H9 (cell line): ENCODE data around the gene PHF21A. TPM values are rescaled to one million over a fixed set of nuclear protein-coding genes. Genes with fewer than 3 reads are reported as not detected.

Experiments
- DNase-seq: peaks from one replicate; pipeline ENCODE4 v3.0.0-alpha.2; 2017
- H2AFZ ChIP-seq: one replicate; pipeline ENCODE4 v1.6.1; 2013; ENCODE audit warnings: mild to moderate bottlenecking, low read length, control low read depth, moderate library complexity
- H2AK5ac ChIP-seq: 2 replicates; pipeline ENCODE4 v1.6.1; 2013; ENCODE audit warnings: low read length, control low read depth, mixed read lengths; ENCODE audit not compliant: insufficient read length
- H2BK120ac ChIP-seq: one replicate; pipeline ENCODE4 v1.6.1; 2013; ENCODE audit warnings: low read depth, mild to moderate bottlenecking, low read length, control low read depth, inconsistent platforms; ENCODE audit not compliant: poor library complexity, severe bottlenecking
- H2BK12ac ChIP-seq: 2 replicates; pipeline ENCODE4 v1.6.1; 2013; ENCODE audit warnings: low read length, control low read depth, mixed read lengths, low read depth; ENCODE audit not compliant: insufficient read length
- H2BK15ac ChIP-seq: 2 replicates; pipeline ENCODE4 v1.6.1; 2013; ENCODE audit warnings: low read depth, low read length, control low read depth
- H2BK20ac ChIP-seq: one replicate; pipeline ENCODE4 v1.6.1; 2013; ENCODE audit warnings: low read depth, mild to moderate bottlenecking, low read length, control low read depth, inconsistent platforms; ENCODE audit not compliant: poor library complexity, severe bottlenecking
- H2BK5ac ChIP-seq: 2 replicates; pipeline ENCODE4 v1.6.1; 2013; ENCODE audit warnings: low read length, control low read depth, mixed read lengths; ENCODE audit not compliant: insufficient read length
- H3K14ac ChIP-seq: 2 replicates; pipeline ENCODE4 v1.6.1; 2013; ENCODE audit warnings: low read length, control low read depth; ENCODE audit not compliant: insufficient read depth
- H3K18ac ChIP-seq: 2 replicates; pipeline ENCODE4 v1.6.1; 2013; ENCODE audit warnings: low read depth, mild to moderate bottlenecking, mixed read lengths, low read length, control low read depth; ENCODE audit not compliant: insufficient read length
- H3K23ac ChIP-seq: 2 replicates; pipeline ENCODE4 v1.6.1; 2013; ENCODE audit warnings: low read length, control low read depth, mixed read lengths, low read depth; ENCODE audit not compliant: insufficient read length
- H3K23me2 ChIP-seq: 2 replicates; pipeline ENCODE4 v1.6.1; 2013; ENCODE audit warnings: low read depth, mild to moderate bottlenecking, mixed read lengths, low read length, control low read depth; ENCODE audit not compliant: insufficient read length, poor library complexity, severe bottlenecking
- H3K27ac ChIP-seq: 2 replicates; pipeline ENCODE4 v1.5.1; 2013; ENCODE audit warnings: low read length, control low read depth, mixed read lengths, low read depth; ENCODE audit not compliant: insufficient read length
- H3K27me3 ChIP-seq: 2 replicates; pipeline ENCODE4 v1.6.1; 2013; ENCODE audit warnings: low read length, control low read depth, inconsistent platforms; ENCODE audit not compliant: insufficient read depth
- H3K4ac ChIP-seq: 2 replicates; pipeline ENCODE4 v1.6.1; 2013; ENCODE audit warnings: low read depth, mild to moderate bottlenecking, control low read depth, inconsistent platforms, low read length, moderate library complexity
- H3K4me1 ChIP-seq: 2 replicates; pipeline ENCODE4 v1.6.1; 2013; ENCODE audit warnings: low read length, control low read depth, inconsistent platforms; ENCODE audit not compliant: insufficient read depth
- H3K4me2 ChIP-seq: 2 replicates; pipeline ENCODE4 v1.6.1; 2013; ENCODE audit warnings: low read length, control low read depth, mixed read lengths; ENCODE audit not compliant: insufficient read length, insufficient read depth
- H3K56ac ChIP-seq: 2 replicates; pipeline ENCODE4 v1.6.1; 2013; ENCODE audit warnings: low read depth, mild to moderate bottlenecking, mixed read lengths, low read length, control low read depth; ENCODE audit not compliant: insufficient read length
- H3K79me1 ChIP-seq: 2 replicates; pipeline ENCODE4 v1.6.1; 2013; ENCODE audit warnings: low read depth, mild to moderate bottlenecking, moderate library complexity, low read length, control low read depth, inconsistent platforms; ENCODE audit not compliant: insufficient read depth, poor library complexity, severe bottlenecking
- H3K79me2 ChIP-seq: 2 replicates; pipeline ENCODE4 v1.6.1; 2013; ENCODE audit warnings: low read length, control low read depth, inconsistent platforms; ENCODE audit not compliant: insufficient read depth
- H3K9ac ChIP-seq: 2 replicates; pipeline ENCODE4 v1.6.1; 2013; ENCODE audit warnings: low read length, control low read depth, mixed read lengths; ENCODE audit not compliant: insufficient read length; ENCODE audit errors: extremely low read depth
- H3K9me3 ChIP-seq: one replicate; pipeline ENCODE4 v1.6.1; 2013; ENCODE audit warnings: low read depth, low read length, inconsistent platforms; ENCODE audit not compliant: control insufficient read depth
- H3T11ph ChIP-seq: one replicate; pipeline ENCODE4 v1.6.1; 2013; ENCODE audit warnings: mild to moderate bottlenecking, low read length, control low read depth, inconsistent platforms
- H4K20me1 ChIP-seq: one replicate; pipeline ENCODE4 v1.6.1; 2013; ENCODE audit not compliant: control insufficient read depth, insufficient read length, insufficient read depth
- H4K5ac ChIP-seq: 2 replicates; pipeline ENCODE4 v1.6.1; 2013; ENCODE audit warnings: low read depth, mild to moderate bottlenecking, mixed read lengths, low read length, control low read depth; ENCODE audit not compliant: insufficient read length
- H4K8ac ChIP-seq: replicated peaks from 2 replicates; pipeline ENCODE4 v1.6.1; 2013; ENCODE audit warnings: low read length, control low read depth, mixed read lengths, low read depth; ENCODE audit not compliant: insufficient read length
- H4K91ac ChIP-seq: 2 replicates; pipeline ENCODE4 v1.6.1; 2013; ENCODE audit warnings: low read depth, mild to moderate bottlenecking, moderate library complexity, mixed read lengths, low read length, control low read depth; ENCODE audit not compliant: insufficient read length
- H3K27ac Mint-ChIP-seq, 3 experiments: 2 replicates in 2 of 3; 3 replicates in 1 of 3; pipeline ENCODE4 v1.8.0; 2020 to 2021; ENCODE audit warnings: mixed read lengths in 3 of 3, mild to moderate bottlenecking in 1 of 3, moderate library complexity in 1 of 3
- H3K27me3 Mint-ChIP-seq: 2 replicates; pipeline ENCODE4 v1.8.0; 2021; ENCODE audit warnings: low read depth, mild to moderate bottlenecking, moderate library complexity, mixed read lengths
- H3K36me3 Mint-ChIP-seq, 3 experiments: 2 replicates in 2 of 3; 3 replicates in 1 of 3; pipeline ENCODE4 v1.8.0; 2020 to 2021; ENCODE audit warnings: low read depth in 3 of 3, mixed read lengths in 3 of 3; ENCODE audit not compliant: insufficient read depth in 1 of 3
- H3K4me1 Mint-ChIP-seq, 2 experiments: 2 replicates each; pipeline ENCODE4 v1.8.0; 2020; ENCODE audit warnings: mixed read lengths in 2 of 2
- H3K4me3 Mint-ChIP-seq, 2 experiments: 2 replicates in 1 of 2; 3 replicates in 1 of 2; pipeline ENCODE4 v1.8.0; 2020 to 2021; ENCODE audit warnings: mild to moderate bottlenecking in 2 of 2, mixed read lengths in 2 of 2, moderate library complexity in 1 of 2
- H3K9me3 Mint-ChIP-seq, 2 experiments: 2 replicates in 1 of 2; 3 replicates in 1 of 2; pipeline ENCODE4 v1.8.0; 2020; ENCODE audit warnings: mild to moderate bottlenecking in 2 of 2, mixed read lengths in 2 of 2, moderate library complexity in 1 of 2
- CTCF ChIP-seq: fragments of 200-600 bp; sonication (generic); conservative IDR thresholded peaks from 3 replicates; pipeline ENCODE4 v1.8.0; 2021; ENCODE audit warnings: antibody characterized with exemption, mild to moderate bottlenecking
- WGBS: extraction: QIAGEN DNeasy Blood & Tissue Kit; methylation state at CpG from one replicate; pipeline ENCODE4 v1.1.7; 2013; ENCODE audit warnings: missing lambda C conversion rate, low lambda C conversion rate, mixed read lengths; ENCODE audit not compliant: insufficient read length; ENCODE audit errors: extremely low coverage; 5-methylcytosine and 5-hydroxymethylcytosine counted together
- total RNA-seq: library from RNA; stranded (reverse); gene quantifications from 2 replicates; pipeline ENCODE4 v1.2.1, GENCODE V29; 2021

PHF21A gene
- total RNA-seq, 1 experiment from 2014 or later: 33.8 TPM

GRCh38 chr11:46026606-46027293, 94.5 kb downstream of the PHF21A start:
- H2AFZ ChIP-seq: no peak overlapping the region
- no peak overlapping the region for H2BK15ac ChIP-seq
- no peak overlapping the region for H3K23ac ChIP-seq
- H3K79me1 ChIP-seq: no peaks in the 10 kb centered on the region
- no peak overlapping the region for H3K27ac ChIP-seq
- no peak overlapping the region for H2BK5ac ChIP-seq
- no peak for DNase-seq
- H3K27me3 Mint-ChIP-seq: no peaks in the 10 kb centered on the region
- H2BK120ac ChIP-seq: no peak overlapping the region
- TF ChIP-seq CTCF: no peak
- H2BK20ac ChIP-seq: no peak overlapping the region
- no peaks in the 10 kb centered on the region for H3K23me2 ChIP-seq
- peaks cover 10 to 14% of the 10 kb centered on the region in 2 experiments for H3K4me1 Mint-ChIP-seq
- H2BK12ac ChIP-seq: no peak overlapping the region
- H4K91ac ChIP-seq: no peak overlapping the region
- no peaks in the 10 kb centered on the region for H4K20me1 ChIP-seq
- H3K9ac ChIP-seq: no peak overlapping the region
- H3T11ph ChIP-seq: no peak overlapping the region
- no peaks in the 10 kb centered on the region for H3K27me3 ChIP-seq
- no peak overlapping the region for H4K5ac ChIP-seq
- WGBS: no CpG with 5 or more reads among the region's 10 CpGs
- H3K27ac Mint-ChIP-seq: peak overlapping the region; percentile 9 to 74 (median 27); a peak in 4 of 7 replicates
- no peaks in the 10 kb centered on the region for H3K9me3 Mint-ChIP-seq
- H3K4me1 ChIP-seq: 0 out of 2 replicates have a peak, but pooled peaks cover 2% of the 10 kb centered on the region
- H3K4me3 Mint-ChIP-seq: no peak overlapping the region
- no peak overlapping the region for H4K8ac ChIP-seq
- H3K36me3 Mint-ChIP-seq: peaks cover 0 to 1% (median 0%) of the 10 kb centered on the region in 3 experiments; a peak in 1 of 7 replicates
- no peak overlapping the region for H3K18ac ChIP-seq
- H3K14ac ChIP-seq: no peak overlapping the region
- H3K56ac ChIP-seq: no peak overlapping the region
- no peak overlapping the region for H3K4ac ChIP-seq
- no peaks in the 10 kb centered on the region for H3K79me2 ChIP-seq
- H2AK5ac ChIP-seq: no peak overlapping the region
- no peak overlapping the region for H3K4me2 ChIP-seq
- no peaks in the 10 kb centered on the region for H3K9me3 ChIP-seq
